T-cell (primary cell): Measurements from ENCODE around the gene ALG3. TPM values are rescaled to one million over a fixed set of nuclear protein-coding genes. Genes with fewer than 3 reads are reported as not detected.

ENCODE experiments used
- ATAC-seq, 4 experiments: fragments of 200-7000 bp in 3 of 4; fragments of 150-1000 bp in 1 of 4; cut with Tn5 transposase; replicated peaks in 1 of 4; 1 replicate in 3 of 4; 2 replicates in 1 of 4; pipeline ENCODE4 v1.10.0; 2021; ENCODE audit warnings: moderate library complexity in 3 of 4, mild to moderate bottlenecking in 2 of 4, moderate number of reproducible peaks in 1 of 4
- CTCF ChIA-PET, 2 donors: fragments of 300-600 bp; sonication (Branson Sonifier 250); formaldehyde crosslinking; loops; one replicate each; lab custom pipeline; 2022; ENCODE audit warnings: antibody characterized with exemption in 2 of 2; lab: Charles Lee
- POLR2A ChIA-PET, 2 donors: fragments of 300-600 bp; sonication (Branson Sonifier 250); formaldehyde crosslinking; loops; one replicate each; lab custom pipeline; 2022; ENCODE audit warnings: antibody characterized with exemption in 2 of 2; lab: Charles Lee
- DNase-seq, 35 experiments: peaks; one replicate each; pipeline versions ENCODE4 v3.0.0 to v3.0.0-alpha.2; 2013 to 2023
- H3K27ac ChIP-seq: one replicate; pipeline ENCODE4 v1.5.1; 2013; ENCODE audit warnings: low read length
- H3K27me3 ChIP-seq, 2 experiments: replicated peaks in 1 of 2; 1 replicate in 1 of 2; 2 replicates in 1 of 2; pipeline versions ENCODE4 v1.6.1 to v1.7.0; 2013; ENCODE audit warnings: low read length in 1 of 2, mixed read lengths in 1 of 2; ENCODE audit not compliant: control insufficient read depth in 2 of 2, insufficient read depth in 2 of 2; ENCODE audit errors: extremely low read depth in 1 of 2
- H3K36me3 ChIP-seq, 2 donors: 1 replicate in 1 of 2; 2 replicates in 1 of 2; pipeline versions ENCODE4 v1.6.1 to v1.7.0; 2013; ENCODE audit warnings: low read length in 1 of 2; ENCODE audit not compliant: control insufficient read depth in 2 of 2, insufficient read depth in 1 of 2; ENCODE audit errors: extremely low read depth in 1 of 2
- H3K4me1 ChIP-seq, 2 experiments: 1 replicate in 1 of 2; 2 replicates in 1 of 2; pipeline versions ENCODE4 v1.6.1 to v1.7.0; 2013; ENCODE audit warnings: low read length in 2 of 2, mixed read lengths in 1 of 2; ENCODE audit not compliant: insufficient read depth in 2 of 2, control insufficient read depth in 1 of 2; ENCODE audit errors: extremely low read depth in 1 of 2
- H3K4me3 ChIP-seq, 2 donors: 1 replicate in 1 of 2; 2 replicates in 1 of 2; pipeline versions ENCODE4 v1.5.1 to v1.7.0; 2013; ENCODE audit warnings: mild to moderate bottlenecking in 2 of 2, low read length in 1 of 2, moderate library complexity in 1 of 2; ENCODE audit not compliant: control insufficient read depth in 1 of 2; ENCODE audit errors: extremely low read depth in 1 of 2
- H3K9me3 ChIP-seq: 2 replicates; pipeline ENCODE4 v1.7.0; 2013
- H3K27ac Mint-ChIP-seq, 2 donors: one replicate each; pipeline ENCODE4 v1.8.0; 2020 to 2021; ENCODE audit warnings: mild to moderate bottlenecking in 2 of 2, mixed read lengths in 2 of 2
- H3K27me3 Mint-ChIP-seq, 2 donors: one replicate each; pipeline ENCODE4 v1.8.0; 2021 to 2022; ENCODE audit warnings: mixed read lengths in 2 of 2
- H3K36me3 Mint-ChIP-seq: one replicate; pipeline ENCODE4 v1.8.0; 2021; ENCODE audit warnings: mixed read lengths
- H3K4me1 Mint-ChIP-seq, 3 donors: one replicate each; pipeline ENCODE4 v1.8.0; 2020 to 2022; ENCODE audit warnings: mixed read lengths in 3 of 3, mild to moderate bottlenecking in 1 of 3
- H3K4me3 Mint-ChIP-seq, 3 donors: one replicate each; pipeline ENCODE4 v1.8.0; 2020 to 2022; ENCODE audit warnings: mild to moderate bottlenecking in 3 of 3, mixed read lengths in 3 of 3, moderate library complexity in 3 of 3
- H3K9me3 Mint-ChIP-seq, 3 donors: one replicate each; pipeline ENCODE4 v1.8.0; 2020 to 2022; ENCODE audit warnings: mixed read lengths in 3 of 3
- WGBS: methylation state at CpG from one replicate; pipeline ENCODE4 v1.1.5; 2013; ENCODE audit warnings: missing lambda C conversion rate; ENCODE audit not compliant: insufficient coverage; 5-methylcytosine and 5-hydroxymethylcytosine counted together
- total RNA-seq, 35 experiments: library from RNA in 6 of 35; stranded (reverse) in 6 of 35; fragments of 120-200 nt in 1 of 35; gene quantifications; one replicate each; pipeline versions ENCODE4 v1.2.1 to v1.2.4 and lab custom pipeline; 2013 to 2026

Gene ALG3
- total RNA-seq, 5 donors from 2014 or later (not counting 1 experiment from before 2014, with no cell fraction given) = 18.7 to 43.1 (median 39.9) TPM

DNA sequence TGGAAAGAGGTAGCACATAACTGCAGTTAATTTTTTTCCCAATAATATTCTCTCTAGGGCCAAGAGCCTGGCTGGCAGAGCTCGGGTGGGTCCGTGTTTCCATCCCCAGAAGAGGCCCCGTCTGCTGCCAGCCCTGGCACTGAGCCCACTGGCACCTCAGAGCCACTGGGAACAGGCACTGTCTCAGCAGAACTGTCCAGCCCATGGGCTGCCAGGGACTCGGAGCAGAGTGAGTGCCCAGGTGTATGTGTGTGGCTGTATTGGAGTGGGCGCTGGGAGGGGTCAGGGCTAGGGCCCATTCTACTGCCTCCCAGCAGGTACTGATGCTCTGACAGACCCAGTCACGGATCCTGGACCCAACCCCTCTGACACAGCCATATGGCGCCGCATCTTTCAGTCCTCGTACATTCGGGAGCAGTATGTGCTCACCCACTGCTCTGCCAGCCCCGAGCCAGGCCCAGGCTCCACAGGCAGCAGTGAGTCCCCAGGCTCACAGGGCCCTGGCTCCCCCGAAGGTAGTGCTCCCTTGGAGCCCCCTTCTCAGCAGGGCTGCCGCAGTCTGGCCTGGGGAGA, 10.4 kb downstream of the ALG3 start:
- Histone ChIP-seq H3K36me3 (peaks cover 7 to 14% of the 10 kb centered on the region in 2 donors), H3K4me1 (no peaks in the 10 kb centered on the region), H3K9me3 (no peaks in the 10 kb centered on the region), H3K27me3 (peaks cover 0 to 18% of the 10 kb centered on the region in 2 experiments), H3K27ac (no peak overlapping the region), H3K4me3 (no peak overlapping the region)
- peaks cover 13% of the 10 kb centered on the region for H3K36me3 Mint-ChIP-seq
- POLR2A ChIA-PET = no interaction called here
- H3K4me1 Mint-ChIP-seq = peaks cover 0 to 10% (median 0%) of the 10 kb centered on the region in 3 donors
- CTCF ChIA-PET = interaction anchor here in 1 of 2 donors (0.6 kb wide), 2 partner anchors 8 to 11 kb away, joined by 3 read pairs; no protein-coding TSS in a partner anchor
- WGBS = 80% methylated on average over 10 of the region's 13 CpGs
- DNase-seq (no peak), ATAC-seq (no peak)
- H3K27ac Mint-ChIP-seq = no peak overlapping the region
- no peak overlapping the region for H3K4me3 Mint-ChIP-seq
- no peaks in the 10 kb centered on the region for H3K27me3 Mint-ChIP-seq
- no peaks in the 10 kb centered on the region for H3K9me3 Mint-ChIP-seq

DNA sequence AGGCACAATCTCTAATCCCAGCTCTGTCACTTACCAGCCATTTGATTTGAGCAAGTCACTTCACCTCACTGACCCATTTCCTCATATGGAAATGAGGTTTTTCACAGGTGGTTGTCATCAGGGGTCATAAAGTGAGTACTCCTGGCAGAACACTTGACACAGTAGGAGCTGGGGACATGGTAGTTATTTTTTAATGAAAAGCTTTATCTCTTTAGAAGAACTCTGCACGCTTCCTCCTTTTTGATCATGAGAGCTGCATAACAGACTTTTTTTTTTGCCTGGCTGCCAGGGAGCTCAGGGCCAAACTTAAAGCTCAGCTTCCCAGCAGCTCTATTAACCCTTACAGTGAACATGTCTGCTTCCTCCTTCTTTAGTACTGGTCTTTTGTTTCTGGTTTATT, 11.0 kb downstream of the ALG3 start:
- Histone ChIP-seq H3K9me3 (no peaks in the 10 kb centered on the region), H3K27ac (no peak overlapping the region), H3K4me3 (no peak overlapping the region), H3K4me1 (no peaks in the 10 kb centered on the region), H3K36me3 (peaks cover 5 to 9% of the 10 kb centered on the region in 2 donors), H3K27me3 (peaks cover 1 to 22% of the 10 kb centered on the region in 2 experiments)
- no peak for DNase-seq
- Mint-ChIP-seq H3K4me3 (no peak overlapping the region), H3K4me1 (peaks cover 0 to 10% (median 0%) of the 10 kb centered on the region in 3 donors), H3K27me3 (peaks cover 0 to 2% of the 10 kb centered on the region in 2 donors), H3K36me3 (peaks cover 8% of the 10 kb centered on the region), H3K27ac (no peak overlapping the region), H3K9me3 (no peaks in the 10 kb centered on the region)
- 50% methylated on average over 1 of the region's 1 CpG for WGBS
- CTCF ChIA-PET = interaction anchor here in 1 of 2 donors (0.6 kb wide), 2 partner anchors 8 to 10 kb away, joined by 3 read pairs; no protein-coding TSS in a partner anchor
- POLR2A ChIA-PET = no interaction called here
- ATAC-seq = no peak

DNA sequence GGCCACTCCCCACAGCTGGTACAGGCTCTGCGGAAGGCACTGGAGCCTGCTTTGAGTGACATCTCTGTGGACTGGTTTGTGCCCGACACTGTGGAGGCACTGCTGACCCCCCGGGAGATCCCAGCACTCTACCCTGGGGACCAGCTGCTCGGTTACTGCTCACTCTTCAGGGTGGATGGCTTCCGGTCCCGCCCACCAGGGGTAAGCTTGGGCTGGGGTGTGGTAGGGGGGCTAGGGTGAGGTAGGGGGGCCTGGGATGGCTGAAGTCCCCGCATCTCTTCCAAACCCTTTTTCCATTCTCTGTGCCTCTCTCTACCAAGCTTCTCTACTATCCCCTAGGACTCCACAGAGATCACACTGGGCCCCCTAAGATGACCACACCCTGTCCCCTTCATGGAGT, 11.6 kb downstream of the ALG3 start:
- H3K27ac Mint-ChIP-seq = no peak overlapping the region
- peaks cover 0 to 10% (median 0%) of the 10 kb centered on the region in 3 donors for H3K4me1 Mint-ChIP-seq
- DNase-seq (no peak), ATAC-seq (no peak)
- ChIA-PET POLR2A (interaction anchor here in 1 of 2 donors (0.5 kb wide), 1 partner anchor 16 kb away, joined by 3 read pairs; no protein-coding TSS in a partner anchor), CTCF (no interaction called here)
- H3K4me3 ChIP-seq = no peak overlapping the region
- peaks cover 0 to 3% of the 10 kb centered on the region in 2 donors for H3K36me3 ChIP-seq
- H3K27ac ChIP-seq = no peak overlapping the region
- H3K9me3 ChIP-seq = no peaks in the 10 kb centered on the region
- no peak overlapping the region for H3K4me3 Mint-ChIP-seq
- H3K36me3 Mint-ChIP-seq = peaks cover 2% of the 10 kb centered on the region
- no peaks in the 10 kb centered on the region for H3K4me1 ChIP-seq
- WGBS = 76% methylated on average over 3 of the region's 7 CpGs
- H3K9me3 Mint-ChIP-seq = no peaks in the 10 kb centered on the region
- peaks cover 2 to 28% of the 10 kb centered on the region in 2 experiments for H3K27me3 ChIP-seq
- H3K27me3 Mint-ChIP-seq = peaks cover 5 to 8% of the 10 kb centered on the region in 2 donors

DNA sequence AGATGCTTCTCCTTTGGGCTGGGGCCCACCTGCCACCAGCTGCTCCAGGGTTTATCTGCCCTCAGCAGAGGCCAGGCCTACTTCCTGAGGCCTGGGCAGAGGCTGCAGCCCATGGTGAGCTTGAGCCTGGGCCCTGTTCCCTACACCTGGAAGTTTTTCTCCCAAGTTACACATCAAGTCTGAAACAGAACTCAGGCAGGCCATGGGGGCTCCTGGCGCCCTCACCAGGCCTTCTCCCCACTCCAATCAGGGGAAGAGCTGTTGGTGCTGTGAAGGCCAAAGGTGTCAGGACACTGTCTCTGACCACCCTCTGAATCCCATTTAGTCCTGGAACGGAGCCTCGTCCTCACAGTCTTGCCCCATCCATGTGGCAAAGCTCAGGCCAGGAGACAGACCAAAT, 12.1 kb downstream of the ALG3 start:
- ChIA-PET POLR2A (interaction anchor here in 1 of 2 donors (0.5 kb wide), 1 partner anchor 16 kb away, joined by 3 read pairs; no protein-coding TSS in a partner anchor), CTCF (interaction anchor here in 1 of 2 donors (1.0 kb wide), 1 partner anchor 10 kb away, joined by 3 read pairs; no protein-coding TSS in a partner anchor)
- Mint-ChIP-seq H3K27me3 (peaks cover 10 to 14% of the 10 kb centered on the region in 2 donors), H3K36me3 (no peaks in the 10 kb centered on the region), H3K4me1 (peaks cover 0 to 12% (median 1%) of the 10 kb centered on the region in 3 donors), H3K27ac (no peak overlapping the region), H3K4me3 (no peak overlapping the region), H3K9me3 (no peaks in the 10 kb centered on the region)
- Histone ChIP-seq H3K36me3 (no peaks in the 10 kb centered on the region), H3K4me1 (no peaks in the 10 kb centered on the region), H3K27me3 (peaks cover 5 to 32% of the 10 kb centered on the region in 2 experiments), H3K27ac (no peak overlapping the region), H3K4me3 (no peak overlapping the region), H3K9me3 (no peaks in the 10 kb centered on the region)
- ATAC-seq (no peak), DNase-seq (no peak)
- WGBS = no CpG with 5 or more reads among the region's 3 CpGs

DNA sequence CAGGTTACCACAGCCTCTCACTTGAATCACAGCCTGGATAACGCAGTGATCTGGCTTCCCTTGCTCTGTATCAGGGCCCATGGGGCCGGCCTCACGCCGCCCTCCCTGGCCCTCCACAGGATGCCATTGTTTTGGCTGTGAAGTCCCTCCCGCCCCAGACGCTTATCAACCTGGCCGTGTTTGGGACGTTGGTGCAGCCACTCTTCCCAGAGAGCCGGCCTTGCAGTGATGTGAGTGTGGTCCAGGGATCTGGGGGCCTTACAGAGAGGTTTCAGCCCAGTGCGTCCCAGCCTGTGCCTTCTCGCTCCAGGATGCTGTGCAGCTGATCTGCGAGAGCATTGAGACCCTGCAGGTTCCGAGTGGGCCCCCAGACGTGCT, 12.7 kb downstream of the ALG3 start:
- H3K27me3 ChIP-seq = peaks cover 8 to 38% of the 10 kb centered on the region in 2 experiments
- no peak overlapping the region for H3K4me3 ChIP-seq
- Mint-ChIP-seq H3K27me3 (peaks cover 16 to 20% of the 10 kb centered on the region in 2 donors), H3K4me1 (peaks cover 5 to 18% (median 7%) of the 10 kb centered on the region in 3 donors), H3K36me3 (no peaks in the 10 kb centered on the region), H3K27ac (no peak overlapping the region), H3K9me3 (no peaks in the 10 kb centered on the region), H3K4me3 (no peak overlapping the region)
- ChIA-PET CTCF (interaction anchor here in 1 of 2 donors (1.0 kb wide), 1 partner anchor 9 kb away, joined by 3 read pairs; no protein-coding TSS in a partner anchor), POLR2A (no interaction called here)
- 77% methylated on average over 14 of the region's 14 CpGs for WGBS
- no peak for DNase-seq
- H3K27ac ChIP-seq = no peak overlapping the region
- H3K9me3 ChIP-seq = no peaks in the 10 kb centered on the region
- no peaks in the 10 kb centered on the region for H3K36me3 ChIP-seq
- no peak for ATAC-seq
- peaks cover 0 to 1% of the 10 kb centered on the region in 2 experiments for H3K4me1 ChIP-seq

DNA sequence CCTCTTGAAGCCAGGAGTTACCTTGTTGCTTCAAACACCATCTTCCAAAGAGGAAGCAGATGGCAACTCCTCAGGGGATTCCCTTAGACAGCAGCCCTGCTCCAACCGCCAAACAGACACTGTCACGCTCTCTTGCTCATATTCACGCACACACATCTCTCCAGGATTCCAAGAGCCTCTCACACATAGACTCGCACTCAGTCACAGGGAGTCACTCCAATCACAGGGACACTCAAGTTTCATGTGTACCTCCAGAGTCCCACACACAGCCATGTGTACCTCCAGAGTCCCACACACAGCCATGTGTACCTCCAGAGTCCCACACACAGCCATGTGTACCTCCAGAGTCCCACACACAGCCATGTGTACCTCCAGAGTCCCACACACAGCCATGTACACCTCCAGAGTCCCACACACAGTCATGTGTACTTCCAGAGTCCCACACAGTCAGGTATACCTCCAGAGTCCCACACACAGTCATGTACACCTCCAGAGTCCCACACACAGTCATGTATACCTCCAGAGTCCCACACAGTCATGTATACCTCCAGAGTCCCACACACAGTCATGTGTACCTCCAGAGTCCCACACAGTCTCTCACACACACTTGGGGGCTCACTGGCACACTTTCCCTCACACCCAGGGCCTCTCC, 13.3 kb downstream of the ALG3 start:
- POLR2A ChIA-PET = no interaction called here

More for the DNA sequence above, 13.3 kb downstream of the ALG3 start:
- Histone ChIP-seq H3K9me3 (no peaks in the 10 kb centered on the region), H3K27ac (no peak overlapping the region), H3K4me1 (peaks cover 0 to 4% of the 10 kb centered on the region in 2 experiments), H3K27me3 (peaks cover 8 to 41% of the 10 kb centered on the region in 2 experiments), H3K36me3 (no peaks in the 10 kb centered on the region), H3K4me3 (no peak overlapping the region)
- DNase-seq (no peak), ATAC-seq (no peak)
- Mint-ChIP-seq H3K9me3 (no peaks in the 10 kb centered on the region), H3K4me1 (peaks cover 8 to 20% (median 10%) of the 10 kb centered on the region in 3 donors), H3K27ac (no peak overlapping the region), H3K36me3 (no peaks in the 10 kb centered on the region), H3K27me3 (peaks cover 19 to 23% of the 10 kb centered on the region in 2 donors), H3K4me3 (no peak overlapping the region)
- 88% methylated on average over 3 of the region's 4 CpGs for WGBS
- CTCF ChIA-PET = interaction anchor here in 1 of 2 donors (1.0 kb wide), 1 partner anchor 9 kb away, joined by 3 read pairs; no protein-coding TSS in a partner anchor
